GM18508 (cell line): ENCODE results near the gene TSKU.

Source experiments
- ATAC-seq: cut with Tn5 transposase; IDR thresholded peaks from one replicate; pipeline ENCODE4 v1.9.1; 2021; ENCODE audit warnings: moderate number of reproducible peaks; ENCODE audit not compliant: insufficient read depth, unreplicated experiment

Gene TSKU

DNA sequence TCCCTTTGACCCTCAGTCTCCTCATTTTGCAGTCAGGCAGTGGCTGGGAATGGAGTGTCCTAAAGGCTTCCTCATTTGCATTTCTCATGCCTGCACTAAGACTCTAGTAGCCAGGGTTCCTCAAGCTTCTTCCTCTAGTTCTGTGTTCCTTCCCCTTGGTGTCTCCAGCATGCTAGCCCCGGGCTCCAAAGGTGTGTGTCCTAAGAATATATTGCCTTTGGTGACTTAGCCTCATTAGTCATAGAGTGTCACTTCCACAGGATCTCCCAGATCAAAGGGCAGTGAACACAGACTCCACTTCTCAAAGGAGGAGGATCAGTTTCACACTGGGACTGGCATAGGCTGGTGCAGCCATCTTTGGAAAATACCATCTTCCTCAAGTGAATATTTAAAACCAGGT is 56.2 kb downstream of the TSKU start:
- no peak for ATAC-seq

DNA sequence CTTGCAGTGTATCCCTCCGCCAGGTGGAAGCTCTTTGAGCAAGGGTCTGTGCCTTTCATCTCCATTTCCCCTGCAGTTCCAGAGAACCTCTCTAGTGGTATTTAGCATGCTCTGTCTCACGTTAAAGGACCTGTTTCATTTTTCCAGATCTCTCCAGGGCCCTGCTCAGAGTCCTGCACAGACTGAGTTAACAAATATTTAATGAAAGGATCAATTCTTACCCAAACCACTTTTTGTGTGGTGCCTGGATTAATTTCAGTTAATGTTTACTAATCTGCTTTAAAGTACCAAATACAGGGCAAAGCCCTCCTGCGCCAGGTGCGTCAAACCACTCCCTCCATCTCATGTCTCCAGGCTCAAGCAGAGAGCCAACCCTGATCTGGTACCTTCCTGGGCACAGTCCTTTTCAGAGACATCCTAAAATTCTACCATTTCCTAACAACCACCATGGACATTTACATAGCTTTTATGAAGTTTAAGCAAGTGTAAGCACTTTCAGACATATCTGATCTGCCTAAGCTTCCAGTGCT is 58.8 kb downstream of the TSKU start:
- no peak for ATAC-seq

DNA sequence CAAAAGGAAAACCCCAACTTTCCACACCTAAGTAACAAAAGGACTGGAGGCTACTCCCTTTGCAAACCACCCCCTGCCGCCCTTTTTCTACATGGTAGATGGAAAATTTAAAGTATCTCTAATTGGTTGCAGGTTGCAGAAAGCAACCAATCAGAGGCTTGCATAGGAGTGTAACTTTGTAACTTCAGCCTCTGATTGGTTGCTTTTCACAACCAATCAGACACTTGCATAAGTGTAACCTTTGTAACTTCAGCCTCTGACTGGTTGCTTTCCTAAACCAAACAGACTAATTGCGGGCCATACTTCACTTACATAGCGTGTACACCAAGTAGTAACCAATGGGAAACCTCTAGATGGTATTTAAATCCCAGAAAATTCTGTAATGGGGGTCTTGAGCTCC is 60.8 kb downstream of the TSKU start:
- no peak for ATAC-seq

DNA sequence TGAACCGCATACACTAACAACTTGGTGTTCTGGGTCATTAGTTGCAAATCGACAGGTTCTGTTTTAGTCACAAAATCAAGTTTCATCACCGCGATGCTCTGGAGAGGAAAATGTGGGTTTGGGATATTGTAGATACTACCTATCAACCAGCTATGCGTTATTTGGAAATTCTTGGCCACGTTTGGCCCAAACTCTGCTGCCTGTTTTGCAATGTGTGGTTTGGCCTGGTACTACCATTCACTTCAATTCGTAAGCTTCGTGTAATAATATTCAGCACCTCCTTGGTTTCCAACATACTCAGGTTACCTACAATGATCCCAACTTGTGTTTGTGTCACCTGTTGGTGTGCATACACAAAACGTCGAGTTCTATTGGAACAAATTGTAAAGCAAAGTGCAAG is 61.4 kb downstream of the TSKU start:
- ATAC-seq: no peak

DNA sequence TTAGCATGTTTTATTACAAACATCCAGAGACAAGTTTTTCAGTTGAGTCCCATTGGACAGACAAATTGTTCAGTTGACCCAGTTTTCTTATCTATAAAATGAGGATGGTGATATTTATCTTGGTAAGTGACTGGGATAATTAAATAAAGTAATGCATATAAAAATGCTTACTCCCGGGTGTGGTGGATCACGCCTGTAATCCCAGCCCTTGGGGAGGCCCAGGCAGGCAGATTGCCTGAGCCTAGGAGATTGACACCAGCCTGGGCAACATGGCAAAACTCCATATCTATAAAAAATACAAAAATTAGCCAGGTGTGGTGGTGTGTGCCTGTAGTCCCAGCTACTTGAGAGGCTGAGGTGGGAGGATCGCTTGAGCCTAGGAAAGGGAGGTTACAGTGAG is 61.9 kb downstream of the TSKU start:
- ATAC-seq: no peak

DNA sequence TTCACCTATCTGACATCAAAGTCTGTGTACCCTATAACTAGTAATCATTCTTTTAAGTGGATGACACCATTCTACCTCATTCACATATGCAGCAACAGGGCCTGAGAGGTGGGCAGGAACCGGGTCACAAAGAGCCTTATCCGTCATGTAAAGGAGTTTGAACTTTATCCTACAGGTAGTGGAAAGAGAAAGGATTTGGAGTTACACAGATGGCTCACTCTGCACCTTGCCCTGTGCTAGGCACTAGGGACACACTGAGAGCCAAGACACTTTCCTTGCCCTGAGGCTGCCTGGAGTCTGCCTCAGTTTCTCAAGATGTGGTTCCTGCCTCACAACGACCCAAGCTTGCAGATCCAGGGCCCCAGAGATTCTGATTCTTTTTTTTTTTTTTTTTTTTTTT is 63.3 kb downstream of the TSKU start:
- no peak for ATAC-seq
